Tibial artery (tissue), 4 donors: Measurements from ENCODE around the gene TMPRSS13.

Source experiments
- DNase-seq, 2 donors: peaks; one replicate each; pipeline ENCODE4 v3.0.0-alpha.2; 2019
- H3K27ac ChIP-seq, 2 donors: fragments of 200-600 bp; sonication (generic) in 1 of 2; 1 replicate in 1 of 2; 2 replicates in 1 of 2; pipeline ENCODE4 v1.5.1; 2018 to 2019; ENCODE audit warnings: mild to moderate bottlenecking in 1 of 2
- H3K27me3 ChIP-seq, 2 donors: fragments of 200-600 bp; sonication (generic) in 1 of 2; one replicate each; pipeline versions ENCODE4 v1.5.1 to v1.6.0; 2016 to 2019
- H3K36me3 ChIP-seq, 3 donors: fragments of 200-600 bp; sonication (generic) in 2 of 3; one replicate each; pipeline ENCODE4 v1.5.1; 2016 to 2019; ENCODE audit warnings: mild to moderate bottlenecking in 2 of 3
- H3K4me1 ChIP-seq, 4 donors: fragments of 200-600 bp; sonication (generic) in 2 of 4; 1 replicate in 3 of 4; 2 replicates in 1 of 4; pipeline ENCODE4 v1.5.1; 2016 to 2019
- H3K4me3 ChIP-seq, 2 donors: fragments of 200-600 bp; sonication (generic) in 1 of 2; 1 replicate in 1 of 2; 2 replicates in 1 of 2; pipeline ENCODE4 v1.5.1; 2018 to 2019; ENCODE audit warnings: mild to moderate bottlenecking in 2 of 2
- H3K9me3 ChIP-seq, 3 donors: fragments of 200-600 bp; sonication (generic) in 1 of 3; one replicate each; pipeline ENCODE4 v1.5.1; 2016 to 2019
- intact Hi-C: fragments of 100-400 bp; cut with DNase I; formaldehyde crosslinking; loops from one replicate; pipeline ENCODE4 v1.15.0; 2023; ENCODE audit warnings: low total_unique reads
- TF ChIP-seq, protein P1 (sequence below), 2 experiments: fragments of 200-600 bp in 1 of 2; fragments of 450-650 bp in 1 of 2; IDR thresholded peaks; one replicate each; pipeline ENCODE4 v1.5.1; 2017 to 2019; ENCODE audit warnings: antibody characterized with exemption in 2 of 2, mild to moderate bottlenecking in 1 of 2, moderate library complexity in 1 of 2

The TMPRSS13 gene

DNA sequence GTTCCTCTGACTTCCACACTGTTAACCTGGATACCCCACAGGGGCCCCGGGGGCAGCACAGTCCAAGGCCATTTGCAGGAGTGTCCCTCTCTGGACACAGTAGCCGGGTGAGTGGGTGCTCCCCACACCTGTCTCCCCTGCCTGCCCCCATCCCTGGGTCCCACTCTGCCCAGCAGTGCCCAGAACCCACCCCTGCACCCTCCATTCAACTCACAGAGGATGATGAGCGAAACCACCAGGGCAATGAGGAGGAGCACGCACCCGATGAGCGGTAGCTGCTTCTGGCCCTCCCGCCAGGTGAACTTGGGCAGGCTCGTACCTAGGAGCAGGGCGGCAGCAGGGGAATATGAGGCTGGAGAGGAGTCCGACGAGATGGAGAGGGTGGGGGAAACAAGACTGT is 12.2 kb downstream of the TMPRSS13 start:
- TF ChIP-seq, protein P1, sequence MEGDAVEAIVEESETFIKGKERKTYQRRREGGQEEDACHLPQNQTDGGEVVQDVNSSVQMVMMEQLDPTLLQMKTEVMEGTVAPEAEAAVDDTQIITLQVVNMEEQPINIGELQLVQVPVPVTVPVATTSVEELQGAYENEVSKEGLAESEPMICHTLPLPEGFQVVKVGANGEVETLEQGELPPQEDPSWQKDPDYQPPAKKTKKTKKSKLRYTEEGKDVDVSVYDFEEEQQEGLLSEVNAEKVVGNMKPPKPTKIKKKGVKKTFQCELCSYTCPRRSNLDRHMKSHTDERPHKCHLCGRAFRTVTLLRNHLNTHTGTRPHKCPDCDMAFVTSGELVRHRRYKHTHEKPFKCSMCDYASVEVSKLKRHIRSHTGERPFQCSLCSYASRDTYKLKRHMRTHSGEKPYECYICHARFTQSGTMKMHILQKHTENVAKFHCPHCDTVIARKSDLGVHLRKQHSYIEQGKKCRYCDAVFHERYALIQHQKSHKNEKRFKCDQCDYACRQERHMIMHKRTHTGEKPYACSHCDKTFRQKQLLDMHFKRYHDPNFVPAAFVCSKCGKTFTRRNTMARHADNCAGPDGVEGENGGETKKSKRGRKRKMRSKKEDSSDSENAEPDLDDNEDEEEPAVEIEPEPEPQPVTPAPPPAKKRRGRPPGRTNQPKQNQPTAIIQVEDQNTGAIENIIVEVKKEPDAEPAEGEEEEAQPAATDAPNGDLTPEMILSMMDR (IDR thresholded peaks at IDR 0.05) = no peak
- intact Hi-C loops = no loop called here
- Histone ChIP-seq H3K4me1 (no peaks in the 10 kb centered on the region), H3K36me3 (peaks cover 0 to 12% (median 0%) of the 10 kb centered on the region in 3 donors), H3K27me3 (peaks cover 0 to 10% of the 10 kb centered on the region in 2 donors), H3K9me3 (no peaks in the 10 kb centered on the region), H3K4me3 (no peak overlapping the region), H3K27ac (no peak overlapping the region)
- DNase-seq = peak; percentile 15 to 42

DNA sequence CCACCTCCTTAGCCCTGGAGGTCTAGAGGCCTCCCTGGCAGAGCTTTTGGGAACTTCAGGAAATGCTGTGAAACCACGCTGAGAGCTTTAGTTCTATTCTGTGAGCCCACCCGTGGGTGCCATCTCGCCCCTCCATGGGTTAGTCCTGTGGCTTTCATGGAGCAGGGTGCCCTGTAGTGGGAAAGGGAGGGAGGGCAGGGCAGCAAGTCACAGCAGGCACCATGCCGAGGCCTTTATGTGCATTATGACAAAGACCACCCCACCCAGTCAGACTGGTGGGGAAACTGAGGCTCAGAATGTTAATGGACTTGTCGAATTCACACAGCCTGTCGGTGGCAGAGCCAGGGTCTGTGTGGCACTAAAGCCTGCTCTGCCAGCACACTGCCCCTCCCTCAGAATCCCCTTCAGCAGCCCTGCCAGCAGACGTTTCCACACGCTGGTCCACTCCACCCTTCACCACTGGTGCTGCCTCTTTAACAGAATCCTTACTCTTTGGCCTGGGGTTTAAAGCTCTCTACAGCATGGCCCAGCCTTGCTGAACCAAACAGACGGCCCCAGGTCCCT is 13.4 kb downstream of the TMPRSS13 start:
- H3K27me3 ChIP-seq = peaks cover 0 to 13% of the 10 kb centered on the region in 2 donors
- H3K36me3 ChIP-seq = peaks cover 0 to 12% (median 0%) of the 10 kb centered on the region in 3 donors
- no peak overlapping the region for H3K27ac ChIP-seq
- no peaks in the 10 kb centered on the region for H3K4me1 ChIP-seq
- no peak overlapping the region for H3K4me3 ChIP-seq
- H3K9me3 ChIP-seq = no peaks in the 10 kb centered on the region
- peak in 1 of 2 donors; percentile 39 for DNase-seq
- intact Hi-C loops = no loop called here
- TF ChIP-seq, protein P1 (IDR thresholded peaks at IDR 0.05) = no peak

DNA sequence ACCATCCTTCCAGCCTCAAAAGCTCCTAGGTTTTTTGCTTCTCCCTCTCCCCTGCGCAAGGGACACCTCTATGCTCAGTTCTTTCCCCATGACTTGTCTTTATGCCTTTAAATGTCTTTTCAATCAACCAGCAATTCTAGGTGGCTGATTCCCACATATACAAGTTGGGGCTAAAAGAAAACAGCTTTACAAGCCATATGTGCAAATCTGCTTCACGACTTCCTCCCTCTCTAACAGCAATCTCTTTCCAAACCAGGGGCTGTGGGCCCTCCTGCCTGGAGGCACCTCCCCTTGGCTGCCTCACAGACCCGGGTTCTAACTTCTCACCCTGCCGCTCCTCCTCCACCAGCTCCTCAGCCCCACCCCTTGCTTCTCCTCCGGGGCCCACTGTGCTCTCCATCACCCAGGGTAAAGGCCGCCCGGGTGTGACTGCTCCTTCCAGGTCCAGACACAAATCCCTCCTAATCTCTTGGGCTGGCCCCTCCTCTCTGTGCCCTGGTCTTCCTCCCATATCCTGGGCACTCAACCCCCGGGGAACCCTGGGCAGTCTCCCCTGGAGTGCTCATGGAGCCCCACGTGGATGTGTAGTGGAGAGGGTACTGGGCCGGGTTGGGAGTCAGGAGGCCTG is 14.1 kb downstream of the TMPRSS13 start:
- TF ChIP-seq, protein P1 (IDR thresholded peaks at IDR 0.05) = no peak
- Histone ChIP-seq H3K27me3 (peaks cover 0 to 13% of the 10 kb centered on the region in 2 donors), H3K36me3 (peaks cover 0 to 12% (median 0%) of the 10 kb centered on the region in 3 donors), H3K9me3 (no peaks in the 10 kb centered on the region), H3K4me1 (no peaks in the 10 kb centered on the region), H3K27ac (no peak overlapping the region), H3K4me3 (no peak overlapping the region)
- intact Hi-C loops = no loop called here
- DNase-seq = peak in 1 of 2 donors; percentile 48

DNA sequence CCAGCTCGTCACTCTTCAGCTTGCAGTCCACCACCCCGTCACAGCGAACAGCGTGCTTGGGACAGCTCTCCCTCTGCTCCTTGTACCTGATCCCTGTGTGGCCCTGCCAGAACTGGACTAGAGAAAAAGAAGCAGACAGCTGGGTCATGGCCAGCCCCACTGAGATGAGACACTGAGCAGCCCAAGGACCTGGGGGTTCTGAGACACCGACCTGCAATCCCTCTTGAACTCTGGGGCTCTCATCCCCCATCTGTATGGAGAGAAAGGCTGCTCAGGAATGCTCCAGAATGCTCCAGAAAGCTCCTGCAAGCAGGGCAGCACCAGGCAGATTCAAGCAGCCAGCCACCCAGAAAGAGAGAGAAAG is 14.8 kb downstream of the TMPRSS13 start:
- DNase-seq = peak in 1 of 2 donors; percentile 56
- H3K27ac ChIP-seq = no peak overlapping the region
- H3K9me3 ChIP-seq = no peaks in the 10 kb centered on the region
- peaks cover 0 to 12% (median 0%) of the 10 kb centered on the region in 3 donors for H3K36me3 ChIP-seq
- H3K4me3 ChIP-seq = no peak overlapping the region
- H3K4me1 ChIP-seq = no peaks in the 10 kb centered on the region
- peaks cover 0 to 13% of the 10 kb centered on the region in 2 donors for H3K27me3 ChIP-seq
- TF ChIP-seq, protein P1 (IDR thresholded peaks at IDR 0.05) = no peak
- intact Hi-C loops = no loop called here

DNA sequence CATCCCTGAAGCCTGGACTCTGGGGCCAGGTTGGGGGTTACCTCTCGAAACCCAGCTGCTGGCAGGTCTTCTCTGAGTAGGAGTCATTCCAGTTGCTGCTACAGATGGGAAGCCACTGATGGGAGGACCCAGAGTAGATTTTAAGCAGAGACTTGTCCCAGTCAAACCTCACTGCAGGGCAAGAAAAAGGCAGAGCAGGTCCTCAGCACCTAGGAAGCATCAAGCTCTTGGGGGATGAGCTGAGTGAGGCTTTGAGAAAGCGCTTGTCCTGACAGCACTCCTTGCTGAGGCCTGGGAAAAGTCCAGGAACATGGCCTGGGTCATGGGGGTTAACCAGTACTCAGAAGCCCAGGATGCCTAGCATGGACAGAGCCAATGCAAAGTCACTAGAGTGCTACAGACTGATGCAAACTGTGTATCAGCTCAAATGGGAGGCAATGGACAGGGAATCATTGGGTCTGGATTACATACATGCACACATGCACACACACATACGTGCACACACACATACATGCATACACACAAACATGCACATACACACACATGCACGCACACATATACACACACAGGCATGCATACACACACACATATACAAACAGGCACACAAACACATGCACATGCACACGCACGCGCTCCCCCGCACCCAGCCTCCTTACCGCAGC is 15.3 kb downstream of the TMPRSS13 start:
- Histone ChIP-seq H3K27ac (no peak overlapping the region), H3K9me3 (no peaks in the 10 kb centered on the region), H3K27me3 (peaks cover 0 to 13% of the 10 kb centered on the region in 2 donors), H3K4me3 (no peak overlapping the region), H3K36me3 (peaks cover 0 to 12% (median 0%) of the 10 kb centered on the region in 3 donors), H3K4me1 (no peaks in the 10 kb centered on the region)
- DNase-seq = peak in 1 of 2 donors; percentile 33
- intact Hi-C loops = no loop called here
- TF ChIP-seq, protein P1 (IDR thresholded peaks at IDR 0.05) = no peak
